H1 (cell line): ENCODE results near the gene TBK1. TPM values are rescaled to one million over a fixed set of nuclear protein-coding genes. Genes with fewer than 3 reads are reported as not detected.

Experiments used
- CTCF ChIA-PET: fragments of 300-600 bp; sonication (Branson Sonifier 250); formaldehyde crosslinking; loops from one replicate; lab custom pipeline; 2021; ENCODE audit not compliant: partially characterized antibody; lab: Charles Lee
- POLR2A ChIA-PET: fragments of 300-600 bp; sonication (Branson Sonifier 250); formaldehyde crosslinking; loops from one replicate; lab custom pipeline; 2021; ENCODE audit warnings: inconsistent platforms; ENCODE audit not compliant: partially characterized antibody; lab: Charles Lee
- DNase-seq, 2 experiments: peaks; one replicate each; pipeline versions ENCODE4 v3.0.0 to v3.0.0-alpha.2; 2010 to 2022; ENCODE audit warnings: low spot score in 2 of 2, low read depth in 1 of 2, mixed read lengths in 1 of 2
- FAIRE-seq: peaks from 2 replicates; lab custom pipeline; 2011; peaks lifted over from hg19 to GRCh38; lab: Jason Lieb, UNC
- H2AFZ ChIP-seq: 2 replicates; pipeline ENCODE4 v1.8.1; 2012; ENCODE audit warnings: low read length, inconsistent platforms
- H2AK5ac ChIP-seq: 2 replicates; pipeline ENCODE4 v1.6.1; 2013; ENCODE audit warnings: low read depth, low read length
- H2BK120ac ChIP-seq: replicated peaks from 2 replicates; pipeline ENCODE3; 2013; ENCODE audit warnings: low read depth, low read length, inconsistent platforms
- H2BK12ac ChIP-seq: 2 replicates; pipeline ENCODE4 v1.6.1; 2013; ENCODE audit warnings: low read depth, low read length
- H2BK15ac ChIP-seq: 2 replicates; pipeline ENCODE4 v1.6.1; 2013; ENCODE audit warnings: low read length
- H2BK20ac ChIP-seq: 2 replicates; pipeline ENCODE4 v1.6.1; 2013; ENCODE audit warnings: low read length
- H2BK5ac ChIP-seq: 2 replicates; pipeline ENCODE4 v1.6.1; 2013; ENCODE audit warnings: low read depth, low read length
- H3K14ac ChIP-seq: 2 replicates; pipeline ENCODE4 v1.6.1; 2013; ENCODE audit warnings: inconsistent platforms; ENCODE audit not compliant: insufficient read length
- H3K18ac ChIP-seq: 2 replicates; pipeline ENCODE4 v1.6.1; 2013; ENCODE audit warnings: low read length; ENCODE audit errors: extremely low read depth
- H3K23ac ChIP-seq: 2 replicates; pipeline ENCODE4 v1.6.1; 2013; ENCODE audit warnings: inconsistent platforms; ENCODE audit not compliant: insufficient read length
- H3K23me2 ChIP-seq: 2 replicates; pipeline ENCODE4 v1.6.1; 2013; ENCODE audit warnings: low read depth, low read length
- H3K27ac ChIP-seq: 2 replicates; pipeline ENCODE4 v1.6.1; 2011; ENCODE audit warnings: low read depth, low read length, inconsistent platforms
- H3K27me3 ChIP-seq, 4 experiments: replicated peaks in 1 of 4; 1 replicate in 1 of 4; 2 replicates in 3 of 4; pipeline versions ENCODE4 v1.6.1 to v1.8.1; 2011 to 2013; ENCODE audit warnings: low read length in 3 of 4, mild to moderate bottlenecking in 3 of 4, inconsistent platforms in 2 of 4, mixed read lengths in 2 of 4, moderate library complexity in 1 of 4; ENCODE audit not compliant: control insufficient read depth in 3 of 4, insufficient read depth in 3 of 4; ENCODE audit errors: extremely low read depth in 1 of 4
- H3K36me3 ChIP-seq, 4 experiments: 2 replicates each; pipeline versions ENCODE4 v1.6.1 to v1.8.1; 2011 to 2013; ENCODE audit warnings: mild to moderate bottlenecking in 4 of 4, low read length in 3 of 4, moderate library complexity in 2 of 4, control low read depth in 1 of 4, inconsistent platforms in 1 of 4; ENCODE audit not compliant: insufficient read depth in 4 of 4, control insufficient read depth in 2 of 4
- H3K4ac ChIP-seq: replicated peaks from 2 replicates; pipeline ENCODE3; 2013; ENCODE audit warnings: low read length, low read depth, mixed read lengths, inconsistent platforms; ENCODE audit not compliant: insufficient read length
- H3K4me1 ChIP-seq, 4 experiments: replicated peaks in 1 of 4; 1 replicate in 1 of 4; 2 replicates in 3 of 4; pipeline versions ENCODE4 v1.6.1 to v1.8.1; 2011 to 2013; ENCODE audit warnings: low read length in 3 of 4, inconsistent platforms in 2 of 4, mixed read lengths in 1 of 4; ENCODE audit not compliant: insufficient read depth in 4 of 4, control insufficient read depth in 3 of 4
- H3K4me2 ChIP-seq, 2 experiments: 2 replicates each; pipeline versions ENCODE4 v1.6.1 to v1.8.1; 2011 to 2013; ENCODE audit warnings: low read depth in 2 of 2, low read length in 2 of 2, control low read depth in 1 of 2, inconsistent platforms in 1 of 2, mild to moderate bottlenecking in 1 of 2; ENCODE audit not compliant: insufficient read depth in 1 of 2
- H3K4me3 ChIP-seq, 4 experiments: fragments of 200-600, 300-600 bp in 1 of 4; sonication (generic), shearing (Covaris generic), sonication (Bioruptor Twin) in 1 of 4; 2 replicates each; pipeline versions ENCODE4 v1.5.1 to v1.8.1; 2011 to 2016; ENCODE audit warnings: low read length in 4 of 4, low read depth in 3 of 4, control low read depth in 2 of 4, inconsistent platforms in 2 of 4, mild to moderate bottlenecking in 2 of 4, mixed read lengths in 1 of 4, moderate library complexity in 1 of 4; ENCODE audit not compliant: insufficient read depth in 2 of 4; ENCODE audit errors: extremely low read depth in 1 of 4
- H3K56ac ChIP-seq: replicated peaks from 2 replicates; pipeline ENCODE3; 2013; ENCODE audit warnings: low read depth, mild to moderate bottlenecking, mixed read lengths, low read length, inconsistent platforms; ENCODE audit not compliant: insufficient read length
- H3K79me1 ChIP-seq: 2 replicates; pipeline ENCODE4 v1.6.1; 2013; ENCODE audit warnings: low read depth, low read length, control low read depth
- H3K79me2 ChIP-seq, 2 experiments: 2 replicates each; pipeline versions ENCODE4 v1.6.1 to v1.8.1; 2012 to 2013; ENCODE audit warnings: low read length in 2 of 2, mild to moderate bottlenecking in 2 of 2, inconsistent platforms in 1 of 2; ENCODE audit not compliant: insufficient read depth in 2 of 2, control insufficient read depth in 1 of 2
- H3K9ac ChIP-seq, 4 experiments: replicated peaks in 1 of 4; 1 replicate in 1 of 4; 2 replicates in 3 of 4; pipeline versions ENCODE4 v1.6.1 to v1.8.1; 2011 to 2013; ENCODE audit warnings: low read depth in 3 of 4, low read length in 3 of 4, control low read depth in 2 of 4, mild to moderate bottlenecking in 2 of 4, moderate library complexity in 2 of 4, inconsistent platforms in 1 of 4; ENCODE audit errors: extremely low read depth in 1 of 4
- H3K9me3 ChIP-seq, 2 experiments: 2 replicates each; pipeline versions ENCODE4 v1.6.1 to v1.8.1; 2012 to 2013; ENCODE audit warnings: mild to moderate bottlenecking in 2 of 2, moderate library complexity in 2 of 2, control low read depth in 1 of 2, inconsistent platforms in 1 of 2, low read depth in 1 of 2, low read length in 1 of 2, mixed read lengths in 1 of 2; ENCODE audit not compliant: insufficient read depth in 2 of 2
- H4K20me1 ChIP-seq, 2 experiments: replicated peaks in 1 of 2; 2 replicates each; pipeline versions ENCODE3 to v1.8.1; 2011 to 2013; ENCODE audit warnings: inconsistent platforms in 2 of 2, low read length in 2 of 2, mild to moderate bottlenecking in 1 of 2; ENCODE audit not compliant: insufficient read depth in 2 of 2, control insufficient read depth in 1 of 2
- H4K5ac ChIP-seq: 2 replicates; pipeline ENCODE4 v1.6.1; 2013; ENCODE audit warnings: low read length, low read depth, mixed read lengths, inconsistent platforms; ENCODE audit not compliant: insufficient read length
- H4K8ac ChIP-seq: 2 replicates; pipeline ENCODE4 v1.8.0; 2013; ENCODE audit warnings: mild to moderate bottlenecking, moderate library complexity, low read length, inconsistent platforms; ENCODE audit not compliant: insufficient read depth; ENCODE audit errors: extremely low read depth
- H4K91ac ChIP-seq: replicated peaks from 2 replicates; pipeline ENCODE3; 2013; ENCODE audit warnings: low read length, mixed read lengths, inconsistent platforms; ENCODE audit not compliant: insufficient read length
- BCL11A ChIP-seq, 2 experiments: IDR thresholded peaks; one replicate each; pipeline ENCODE4 v1.6.1; 2011; ENCODE audit warnings: low read depth in 2 of 2, low read length in 2 of 2, mild to moderate bottlenecking in 2 of 2
- BRCA1 ChIP-seq: IDR thresholded peaks from 2 replicates; pipeline ENCODE4 v1.6.1; 2012; ENCODE audit warnings: low read depth, low read length, improper control_type of control experiment
- CHD1 ChIP-seq: IDR thresholded peaks from 2 replicates; pipeline ENCODE4 v1.6.1; 2012; ENCODE audit warnings: low read depth, low read length, improper control_type of control experiment
- CTBP2 ChIP-seq: IDR thresholded peaks from 2 replicates; pipeline ENCODE4 v1.7.0; 2011; ENCODE audit warnings: borderline replicate concordance, mild to moderate bottlenecking, moderate library complexity, mixed read lengths, low read length; ENCODE audit not compliant: insufficient read depth, insufficient read length
- EP300 ChIP-seq, 2 experiments: IDR thresholded peaks; 1 replicate in 1 of 2; 2 replicates in 1 of 2; pipeline ENCODE4 v1.6.1; 2011 to 2012; ENCODE audit warnings: low read depth in 2 of 2, low read length in 2 of 2, mild to moderate bottlenecking in 2 of 2, borderline replicate concordance in 1 of 2, inconsistent platforms in 1 of 2, moderate library complexity in 1 of 2
- MAX ChIP-seq: IDR thresholded peaks from 2 replicates; pipeline ENCODE4 v1.6.1; 2012; ENCODE audit warnings: inconsistent platforms
- PHF8 ChIP-seq: fragments of 200-600 bp; sonication (generic); conservative IDR thresholded peaks from 2 replicates; pipeline ENCODE4 v1.7.1; 2012; ENCODE audit warnings: low read depth, mild to moderate bottlenecking, inconsistent platforms, low read length, moderate library complexity
- SIX5 ChIP-seq: IDR thresholded peaks from 2 replicates; pipeline ENCODE4 v1.6.1; 2011; ENCODE audit warnings: mild to moderate bottlenecking, low read depth, low read length
- SP1 ChIP-seq: IDR thresholded peaks from 2 replicates; pipeline ENCODE4 v1.6.1; 2011; ENCODE audit warnings: low read depth, low read length
- SRF ChIP-seq: IDR thresholded peaks from 2 replicates; pipeline ENCODE4 v1.6.1; 2011; ENCODE audit warnings: mild to moderate bottlenecking, low read depth, low read length, moderate library complexity
- SUZ12 ChIP-seq: fragments of 200-600 bp; sonication (generic); IDR thresholded peaks from 2 replicates; pipeline ENCODE4 v1.6.1; 2012; ENCODE audit warnings: mild to moderate bottlenecking, inconsistent platforms, low read length, moderate library complexity, mixed read lengths
- USF2 ChIP-seq: IDR thresholded peaks from 2 replicates; pipeline ENCODE4 v1.6.1; 2011; ENCODE audit warnings: low read length, improper control_type of control experiment
- WGBS, 2 experiments: shearing (Covaris generic) in 1 of 2; methylation state at CpG; one replicate each; pipeline versions ENCODE4 v1.1.6 to v1.1.7; 2013 to 2015; ENCODE audit warnings: low lambda C conversion rate in 2 of 2, mixed read lengths in 2 of 2, inconsistent platforms in 1 of 2, low coverage in 1 of 2, missing lambda C conversion rate in 1 of 2; ENCODE audit not compliant: insufficient replicate concordance in 2 of 2, insufficient coverage in 1 of 2, insufficient read length in 1 of 2; ENCODE audit errors: extremely low coverage in 1 of 2, missing lambda C conversion rate in 1 of 2; 5-methylcytosine and 5-hydroxymethylcytosine counted together
- polyA plus RNA-seq, 7 experiments: library from polyadenylated mRNA; depleted of rRNA in 3 of 7; stranded (reverse) in 5 of 7; unstranded in 2 of 7; fragments of >200 nt in 5 of 7; fragments of 200-250 nt in 2 of 7; gene quantifications; 1 replicate in 5 of 7; 2 replicates in 1 of 7; 4 replicates in 1 of 7; pipeline versions ENCODE4 v1.2.1 to v1.2.3, GENCODE V29; 2011 to 2013; ENCODE audit warnings: missing spikeins in 2 of 7, mixed read lengths in 2 of 7
- total RNA-seq: library from RNA; stranded (reverse); fragmentation: NEBNext Ultra II Directional; extraction: Animal tissue kit (Norgen Biotek cat#: 25700); gene quantifications from 2 replicates; pipeline ENCODE4 v1.2.1, GENCODE V29; 2021

TBK1 gene
- total and polyA plus RNA-seq, 2 of the 8 experiments (the other 6 are each of a cell fraction or from before 2014, with no cell fraction given), result 5.3 to 20.4 TPM

GRCh38 chr12:64445490-64445889 lies 6.4 kb upstream of the TBK1 start:
- no peak overlapping the region for H4K5ac ChIP-seq
- DNase-seq (no peak), FAIRE-seq (no peak)
- H3K4me3 ChIP-seq, result no peak overlapping the region
- H3K27me3 ChIP-seq, result no peaks in the 10 kb centered on the region
- H2BK5ac ChIP-seq, result no peak overlapping the region
- H3K9ac ChIP-seq, result no peak overlapping the region
- no peak overlapping the region for H2AFZ ChIP-seq
- H3K4me2 ChIP-seq, result no peak overlapping the region
- no peak overlapping the region for H3K18ac ChIP-seq
- H3K56ac ChIP-seq, result no peak overlapping the region
- H3K36me3 ChIP-seq, result peaks cover 18 to 77% (median 50%) of the 10 kb centered on the region in 4 experiments
- H3K4ac ChIP-seq, result no peak overlapping the region
- 82% methylated on average over 2 of the region's 2 CpGs; no CpG with 5 or more reads in 1 of the 2 experiments for WGBS, 2 experiments
- no peak overlapping the region for H2BK12ac ChIP-seq
- peaks cover 2 to 4% of the 10 kb centered on the region in 2 experiments for H4K20me1 ChIP-seq
- no peak overlapping the region for H2AK5ac ChIP-seq
- H2BK20ac ChIP-seq, result no peak overlapping the region
- H2BK120ac ChIP-seq, result no peak overlapping the region
- H4K91ac ChIP-seq, result no peak overlapping the region
- no peaks in the 10 kb centered on the region for H3K23me2 ChIP-seq
- ChIA-PET POLR2A (interaction anchor here (1.0 to 3.0 kb wide), 5 partner anchors 8 to 26 kb away, joined by 3 to 24 read pairs (median 5); no protein-coding TSS in a partner anchor), CTCF (interaction anchor here (0.6 to 1.9 kb wide), 2 partner anchors 9 to 184 kb away, joined by 3 to 8 read pairs; no protein-coding TSS in a partner anchor)
- H3K14ac ChIP-seq, result no peak overlapping the region
- H3K4me1 ChIP-seq, result peaks cover 0 to 3% (median 3%) of the 10 kb centered on the region in 4 experiments; a peak in 2 of 7 replicates
- H3K79me1 ChIP-seq, result no peaks in the 10 kb centered on the region
- no peak overlapping the region for H3K23ac ChIP-seq
- H3K79me2 ChIP-seq, result no peaks in the 10 kb centered on the region
- TF ChIP-seq PHF8 (no peak), SP1 (no peak), USF2 (no peak), BCL11A (IDR thresholded peaks at IDR 0.05; ENCODE audit: low read depth in 2 of 2, low read length in 2 of 2) (no peak), SIX5 (no peak), CTBP2 (no peak), SRF (no peak), CHD1 (no peak), SUZ12 (no peak), EP300 (IDR thresholded peaks at IDR 0.05; ENCODE audit: borderline replicate concordance in 1 of 2, low read depth in 2 of 2, low read length in 2 of 2) (no peak), BRCA1 (no peak), MAX (no peak)
- H3K27ac ChIP-seq, result no peak overlapping the region
- H4K8ac ChIP-seq, result no peak overlapping the region
- no peaks in the 10 kb centered on the region for H3K9me3 ChIP-seq
- no peak overlapping the region for H2BK15ac ChIP-seq
